ENCODE data around the gene GDF15.

- no peak for TF ChIP-seq CTCF (IDR thresholded peaks at IDR 0.05; ENCODE audit: poor library complexity, severe bottlenecking)
- TF ChIP-seq POLR2AphosphoS5 (IDR thresholded peaks at IDR 0.05), result no peak
- no peak for TF ChIP-seq EZH2 (IDR thresholded peaks at IDR 0.05; ENCODE audit: borderline replicate concordance, insufficient read depth, low read length, poor library complexity, severe bottlenecking)
- TF ChIP-seq MXI1 (conservative IDR thresholded peaks at IDR 0.05; ENCODE audit: poor library complexity, severe bottlenecking), result no peak
These were observed 45.6 kb downstream of the GDF15 start for GRCh38 chr19:18431351-18432197.
